AG04449 (cell line): Measurements from ENCODE around the gene RLN3.
"Not testable (repeated sequence)": the region's sequence is repeated elsewhere in the genome, so short reads cannot be mapped to it uniquely, and the experiment has no call there.

Experiments
- CTCF ChIA-PET: fragments of 350-600 bp; formaldehyde crosslinking; extraction: SDS; loops from one replicate; lab custom pipeline; 2021; ENCODE audit warnings: antibody characterized with exemption; lab: Yijun Ruan, JAX
- POLR2A ChIA-PET: fragments of 400-600, 350-600 bp; formaldehyde crosslinking; extraction: SDS; loops from one replicate; lab custom pipeline; 2020; ENCODE audit warnings: antibody characterized with exemption, inconsistent platforms; lab: Yijun Ruan, JAX
- DNase-seq: peaks from one replicate; pipeline ENCODE4 v3.0.0-alpha.2; 2010; ENCODE audit warnings: low read depth, low spot score
- H3K4me3 ChIP-seq: 2 replicates; pipeline ENCODE4 v1.5.1; 2011; ENCODE audit warnings: low read depth, mild to moderate bottlenecking, control low read depth, low read length
- TF ChIP-seq, protein P1 (sequence below): IDR thresholded peaks from one replicate; pipeline ENCODE4 v1.5.1; 2011; ENCODE audit warnings: mild to moderate bottlenecking, moderate library complexity, low read length, control low read depth, inconsistent platforms; ENCODE audit not compliant: insufficient read depth; ENCODE audit errors: missing control alignments

The RLN3 gene

DNA sequence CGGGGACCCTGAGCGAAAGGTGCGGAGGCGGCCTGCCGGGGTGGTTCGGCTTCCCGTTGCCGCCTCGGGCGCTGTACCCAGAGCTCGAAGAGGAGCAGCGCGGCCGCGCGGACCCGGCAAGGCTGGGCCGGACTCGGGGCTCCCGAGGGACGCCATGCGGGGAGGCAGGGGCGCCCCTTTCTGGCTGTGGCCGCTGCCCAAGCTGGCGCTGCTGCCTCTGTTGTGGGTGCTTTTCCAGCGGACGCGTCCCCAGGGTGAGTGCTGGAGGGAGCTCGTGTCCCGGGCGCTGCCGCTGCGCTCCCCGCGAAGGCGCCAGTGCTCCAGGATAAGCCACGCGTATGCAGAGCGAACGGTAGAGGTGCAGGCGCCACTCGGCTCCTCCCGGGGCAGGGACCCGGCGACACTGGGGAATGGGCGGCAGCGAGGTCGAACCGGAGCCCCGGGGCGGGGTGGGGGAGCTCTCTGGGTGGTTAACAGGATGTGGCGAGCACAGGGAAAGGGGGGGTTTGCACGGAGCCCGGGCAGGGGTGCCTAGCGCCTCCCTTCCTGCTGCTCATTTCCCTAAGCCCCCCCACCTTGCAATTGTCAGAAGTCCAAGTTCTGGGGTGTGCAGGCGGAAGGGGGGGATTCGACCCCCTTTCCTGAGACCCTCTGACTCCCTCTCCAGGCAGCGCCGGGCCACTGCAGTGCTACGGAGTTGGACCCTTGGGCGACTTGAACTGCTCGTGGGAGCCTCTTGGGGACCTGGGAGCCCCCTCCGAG lies 4.0 kb downstream of the RLN3 start, which contains the start of gene IL27RA:
Gene IL27RA, plus strand, starts transcription at position 44 of the 762 bp plus-strand sequence. Its CDS starts 111 bp downstream, at position 155.
- CTCF ChIA-PET, result interaction anchor here (0.8 to 4.4 kb wide), 19 partner anchors 9 to 159 kb away, joined by 3 to 30 read pairs (median 4); partner anchors contain the start of genes BRME1, CC2D1A, MISP3 and PODNL1
- H3K4me3 ChIP-seq, result peak within 1 kb of the TSS; percentile 73
- POLR2A ChIA-PET, result interaction anchor here (1.0 to 1.2 kb wide), 2 partner anchors 15 to 25 kb away, joined by 3 to 4 read pairs; no protein-coding TSS in a partner anchor
- no peak for DNase-seq
- TF ChIP-seq, protein P1, sequence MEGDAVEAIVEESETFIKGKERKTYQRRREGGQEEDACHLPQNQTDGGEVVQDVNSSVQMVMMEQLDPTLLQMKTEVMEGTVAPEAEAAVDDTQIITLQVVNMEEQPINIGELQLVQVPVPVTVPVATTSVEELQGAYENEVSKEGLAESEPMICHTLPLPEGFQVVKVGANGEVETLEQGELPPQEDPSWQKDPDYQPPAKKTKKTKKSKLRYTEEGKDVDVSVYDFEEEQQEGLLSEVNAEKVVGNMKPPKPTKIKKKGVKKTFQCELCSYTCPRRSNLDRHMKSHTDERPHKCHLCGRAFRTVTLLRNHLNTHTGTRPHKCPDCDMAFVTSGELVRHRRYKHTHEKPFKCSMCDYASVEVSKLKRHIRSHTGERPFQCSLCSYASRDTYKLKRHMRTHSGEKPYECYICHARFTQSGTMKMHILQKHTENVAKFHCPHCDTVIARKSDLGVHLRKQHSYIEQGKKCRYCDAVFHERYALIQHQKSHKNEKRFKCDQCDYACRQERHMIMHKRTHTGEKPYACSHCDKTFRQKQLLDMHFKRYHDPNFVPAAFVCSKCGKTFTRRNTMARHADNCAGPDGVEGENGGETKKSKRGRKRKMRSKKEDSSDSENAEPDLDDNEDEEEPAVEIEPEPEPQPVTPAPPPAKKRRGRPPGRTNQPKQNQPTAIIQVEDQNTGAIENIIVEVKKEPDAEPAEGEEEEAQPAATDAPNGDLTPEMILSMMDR, result peak; percentile 80

DNA sequence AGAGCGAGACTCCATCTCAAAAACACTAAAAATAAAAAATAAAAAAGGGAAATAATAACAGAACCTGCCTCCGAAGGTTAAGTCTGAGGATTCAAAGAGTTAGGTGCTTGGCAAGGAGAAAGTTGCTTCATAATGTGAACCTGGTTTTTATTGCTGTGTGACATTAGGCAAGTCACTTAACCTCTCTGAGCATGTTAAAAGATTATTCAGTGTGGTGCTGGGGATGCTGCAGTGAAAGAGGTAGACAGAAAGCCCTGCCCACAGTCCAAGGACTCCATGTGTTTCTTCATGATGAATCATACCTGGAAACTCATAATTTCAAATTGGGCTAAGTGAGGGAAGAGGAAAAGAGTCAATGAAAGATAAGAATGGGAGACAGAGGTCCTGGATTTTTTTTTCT lies 6.0 kb downstream of the RLN3 start:
- DNase-seq, result no peak
- TF ChIP-seq, protein P1, result no peak
- no peak overlapping the region for H3K4me3 ChIP-seq
- POLR2A ChIA-PET, result no interaction called here
- CTCF ChIA-PET, result interaction anchor here (4.4 kb wide), 1 partner anchor 9 kb away, joined by 30 read pairs; no protein-coding TSS in a partner anchor

DNA sequence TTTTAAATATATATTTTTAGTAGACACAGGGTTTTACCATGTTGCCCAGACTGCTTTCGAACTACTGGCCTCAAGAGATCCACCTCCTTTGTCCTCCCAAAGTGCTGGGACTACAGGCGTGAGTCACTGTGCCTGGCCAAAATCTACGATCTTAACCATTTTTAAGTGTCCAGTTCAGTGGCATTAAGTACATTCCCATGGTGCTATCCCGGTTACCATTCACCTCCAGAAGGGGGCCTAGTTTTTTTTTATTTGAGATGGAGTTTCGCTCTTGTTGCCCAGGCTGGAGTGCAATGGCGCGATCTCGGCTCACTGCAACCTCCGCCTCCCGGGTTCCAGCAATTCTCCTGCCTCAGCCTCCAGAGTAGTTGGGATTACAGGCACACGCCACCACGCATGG lies 7.2 kb downstream of the RLN3 start:
- H3K4me3 ChIP-seq, DNase-seq, POLR2A ChIA-PET: not testable (repeated sequence)
- CTCF ChIA-PET, result interaction anchor here (0.7 to 1.0 kb wide), 2 partner anchors 13 to 30 kb away, joined by 3 read pairs; no protein-coding TSS in a partner anchor

DNA sequence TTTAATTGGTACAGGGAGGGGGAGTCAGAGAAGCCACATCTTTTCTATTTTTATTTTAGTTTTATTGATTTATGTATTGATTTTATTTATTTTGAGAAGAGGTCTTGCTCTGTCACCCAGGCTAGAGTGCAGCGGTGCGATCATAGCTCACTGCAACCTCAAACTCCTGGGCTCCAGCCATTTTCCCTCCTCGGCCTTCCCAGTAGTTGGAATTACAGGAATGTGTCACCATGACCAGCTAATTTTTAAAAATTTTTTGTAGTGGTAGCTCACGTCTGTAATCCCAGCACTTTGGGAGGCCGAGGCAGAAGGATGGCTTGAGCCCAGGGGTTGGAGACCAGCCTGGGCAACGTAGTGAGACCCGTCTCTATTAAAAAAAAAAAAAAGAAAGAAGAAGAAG lies 7.8 kb downstream of the RLN3 start:
- no peak for DNase-seq
- TF ChIP-seq, protein P1, result no peak
- ChIA-PET CTCF (interaction anchor here (1.0 to 2.2 kb wide), 3 partner anchors 12 to 14 kb away, joined by 3 to 11 read pairs (median 4); no protein-coding TSS in a partner anchor), POLR2A (no interaction called here)
- no peak overlapping the region for H3K4me3 ChIP-seq

DNA sequence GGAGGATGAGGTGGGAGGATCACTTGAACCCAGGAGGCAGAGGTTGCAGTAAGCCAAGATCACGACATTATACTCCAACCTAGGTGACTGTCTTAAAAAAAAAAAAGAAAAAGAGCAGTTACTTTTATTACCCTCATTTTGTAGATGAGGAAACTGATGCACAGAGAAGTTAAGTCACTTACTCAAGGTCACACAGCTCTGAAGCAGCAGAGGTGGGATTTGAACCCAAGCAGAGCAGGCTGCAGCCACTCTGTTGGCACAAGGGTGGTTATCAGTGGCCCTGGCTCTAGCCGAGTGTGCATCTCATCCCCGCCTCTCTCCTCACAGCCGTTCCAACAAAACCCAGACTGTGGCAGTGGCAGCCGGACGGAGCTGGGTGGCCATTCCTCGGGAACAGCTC lies 11.2 kb downstream of the RLN3 start:
- DNase-seq, result no peak
- no peak overlapping the region for H3K4me3 ChIP-seq
- TF ChIP-seq, protein P1, result no peak
- POLR2A ChIA-PET, result no interaction called here
- CTCF ChIA-PET, result interaction anchor here (0.9 to 2.3 kb wide), 4 partner anchors 7 to 34 kb away, joined by 3 to 7 read pairs (median 5); partner anchors contain the start of genes IL27RA and MISP3

DNA sequence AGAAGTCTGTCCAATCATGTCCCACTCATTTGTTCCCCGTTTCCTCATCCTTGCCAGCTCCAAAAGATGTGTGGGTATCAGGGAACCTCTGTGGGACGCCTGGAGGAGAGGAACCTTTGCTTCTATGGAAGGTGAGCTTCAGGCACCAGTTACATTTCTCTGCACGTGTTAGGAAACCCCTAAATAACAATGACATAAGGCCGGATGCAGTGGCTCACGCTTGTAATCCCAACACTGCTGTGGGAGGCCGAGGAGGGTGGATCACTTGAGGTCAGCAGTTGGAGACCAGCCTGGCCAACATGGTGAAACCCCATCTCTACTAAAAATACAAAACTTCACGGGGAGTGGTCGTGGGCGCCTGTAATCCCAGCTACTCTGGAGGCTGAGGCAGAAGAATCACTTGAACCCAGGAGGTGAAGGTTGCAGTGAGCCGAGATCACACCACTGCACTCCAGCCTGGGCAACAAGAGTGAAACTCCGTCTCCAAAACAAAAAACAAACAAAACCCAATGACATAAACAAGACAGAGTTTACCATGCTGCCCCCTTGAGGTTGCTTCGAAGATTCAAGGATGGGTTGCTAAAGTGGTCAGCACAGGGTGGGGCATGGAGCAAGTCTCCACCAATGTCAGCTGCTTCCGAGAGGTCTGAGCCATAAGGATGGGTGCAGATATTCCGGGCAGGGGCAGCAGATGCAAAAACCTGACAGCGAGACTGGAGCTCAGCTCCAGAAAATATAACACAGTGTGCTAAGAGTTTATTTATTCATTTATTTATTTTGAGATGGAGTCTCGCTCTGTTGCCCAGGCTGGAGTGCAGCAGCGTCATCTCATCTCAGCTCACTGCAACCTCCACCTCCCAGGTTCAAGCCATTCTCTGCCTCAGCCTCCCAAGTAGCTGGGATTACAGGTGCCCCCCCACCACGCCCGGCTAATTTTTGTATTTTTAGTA lies 15.0 kb downstream of the RLN3 start:
- DNase-seq, POLR2A ChIA-PET, H3K4me3 ChIP-seq: not testable (repeated sequence)
- TF ChIP-seq, protein P1, result peak; percentile 60
- CTCF ChIA-PET, result interaction anchor here (0.7 to 11.1 kb wide), 13 partner anchors 9 to 167 kb away, joined by 3 to 106 read pairs (median 6); partner anchors contain the start of genes ASF1B, IL27RA, MISP3 and PALM3

DNA sequence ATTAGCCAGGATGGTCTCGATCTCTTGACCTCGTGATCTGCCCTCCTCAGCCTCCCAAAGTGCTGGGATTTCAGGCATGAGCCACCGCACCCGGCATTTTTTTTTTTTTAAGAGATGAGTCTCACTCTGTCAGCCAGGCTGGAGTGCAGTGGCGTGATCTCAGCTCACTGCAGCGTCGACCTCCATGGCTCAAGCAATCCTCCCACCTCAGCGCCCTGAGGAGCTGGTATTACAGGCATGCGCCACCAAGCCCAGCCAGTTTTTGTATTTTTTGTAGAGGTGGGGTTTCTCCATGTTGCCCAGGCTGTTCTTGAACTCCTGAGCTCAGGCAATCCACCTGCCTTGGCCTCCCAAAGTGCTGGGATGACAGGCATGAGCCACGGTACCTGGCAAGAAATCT lies 19.9 kb downstream of the RLN3 start:
- DNase-seq, POLR2A ChIA-PET, H3K4me3 ChIP-seq: not testable (repeated sequence)
- CTCF ChIA-PET, result interaction anchor here (0.9 to 11.1 kb wide), 6 partner anchors 11 to 144 kb away, joined by 3 to 106 read pairs (median 4); partner anchors contain the start of genes IL27RA and PALM3
